Spleen (tissue), 7 donors: ENCODE data around the gene OS9.

ENCODE experiments used
- POLR2A ChIP-seq, 3 donors: fragments of 450-650 bp; IDR thresholded peaks; one replicate each; pipeline ENCODE4 v1.5.1; 2017; ENCODE audit warnings: antibody characterized with exemption in 3 of 3, mild to moderate bottlenecking in 1 of 3
- TF ChIP-seq, protein P1 (sequence below), 11 experiments: fragments of 200-600 bp in 7 of 11; fragments of 450-650 bp in 4 of 11; sonication (generic) in 4 of 11; IDR thresholded peaks in 8 of 11; conservative IDR thresholded peaks in 3 of 11; 1 replicate in 7 of 11; 2 replicates in 4 of 11; pipeline versions ENCODE4 v1.4.0 to v1.8.0; 2016 to 2021; ENCODE audit warnings: antibody characterized with exemption in 11 of 11, inconsistent platforms in 4 of 11, mild to moderate bottlenecking in 1 of 11
- donor health status: DM: no; HTN: no; CAD: no; lungs with moderate emphysema.
- donor health status: DM: no; HTN: no; CAD: no.
- donor health status: DM: no; HTN: no; CAD: no.

DNA sequence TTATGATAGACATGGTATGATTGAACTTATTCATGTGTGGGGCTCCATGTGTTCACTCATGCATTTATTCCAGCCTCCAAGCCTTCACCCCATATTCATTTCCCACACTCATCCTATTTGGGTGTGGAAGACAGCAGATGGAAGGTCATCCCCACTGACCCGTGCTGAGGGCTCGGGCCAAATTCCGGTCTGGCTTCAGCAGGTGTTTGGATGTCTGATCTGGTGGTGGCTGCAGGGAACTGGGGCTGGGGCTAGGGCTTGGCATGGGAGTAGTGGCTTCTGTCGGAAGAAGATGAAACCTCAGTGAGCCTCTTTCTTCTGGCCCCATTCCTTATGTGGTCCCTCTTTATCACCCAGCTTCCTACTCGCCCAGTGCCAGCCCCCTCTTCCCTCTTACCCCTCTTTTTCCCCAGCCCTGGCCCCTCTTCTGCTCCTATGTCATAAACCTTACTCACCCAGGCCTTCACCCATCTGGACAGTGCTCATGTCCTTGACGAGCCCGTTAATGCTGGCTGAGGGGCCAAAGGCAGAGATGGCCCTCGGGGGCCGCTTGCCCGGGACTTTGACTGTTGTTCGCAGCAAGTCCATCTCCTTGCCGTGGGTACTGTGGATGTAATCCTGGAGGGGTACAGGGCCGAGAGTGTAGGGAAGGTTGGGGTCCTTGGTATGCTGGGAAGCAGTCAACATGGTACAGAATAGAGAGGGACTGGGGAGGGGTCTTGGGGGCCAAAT is 36.6 kb downstream of the OS9 start:
- TF ChIP-seq POLR2A (IDR thresholded peaks at IDR 0.05), result no peak
- TF ChIP-seq, protein P1, sequence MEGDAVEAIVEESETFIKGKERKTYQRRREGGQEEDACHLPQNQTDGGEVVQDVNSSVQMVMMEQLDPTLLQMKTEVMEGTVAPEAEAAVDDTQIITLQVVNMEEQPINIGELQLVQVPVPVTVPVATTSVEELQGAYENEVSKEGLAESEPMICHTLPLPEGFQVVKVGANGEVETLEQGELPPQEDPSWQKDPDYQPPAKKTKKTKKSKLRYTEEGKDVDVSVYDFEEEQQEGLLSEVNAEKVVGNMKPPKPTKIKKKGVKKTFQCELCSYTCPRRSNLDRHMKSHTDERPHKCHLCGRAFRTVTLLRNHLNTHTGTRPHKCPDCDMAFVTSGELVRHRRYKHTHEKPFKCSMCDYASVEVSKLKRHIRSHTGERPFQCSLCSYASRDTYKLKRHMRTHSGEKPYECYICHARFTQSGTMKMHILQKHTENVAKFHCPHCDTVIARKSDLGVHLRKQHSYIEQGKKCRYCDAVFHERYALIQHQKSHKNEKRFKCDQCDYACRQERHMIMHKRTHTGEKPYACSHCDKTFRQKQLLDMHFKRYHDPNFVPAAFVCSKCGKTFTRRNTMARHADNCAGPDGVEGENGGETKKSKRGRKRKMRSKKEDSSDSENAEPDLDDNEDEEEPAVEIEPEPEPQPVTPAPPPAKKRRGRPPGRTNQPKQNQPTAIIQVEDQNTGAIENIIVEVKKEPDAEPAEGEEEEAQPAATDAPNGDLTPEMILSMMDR (IDR thresholded peaks at IDR 0.05 in 8 of 11, conservative IDR thresholded peaks at IDR 0.05 in 3 of 11), result no peak
